C4-2B (cell line): Measurements from ENCODE around the gene CA5A.
"Not testable (repeated sequence)": the region's sequence is repeated elsewhere in the genome, so short reads cannot be mapped to it uniquely, and the experiment has no call there.

Experiments
- H3K27ac ChIP-seq: fragments of 450-650 bp; 2 replicates; pipeline ENCODE4 v1.5.1; 2017
- CTCF ChIP-seq: fragments of 450-650 bp; conservative IDR thresholded peaks from 2 replicates; pipeline ENCODE4 v1.5.1; 2017; ENCODE audit warnings: mild to moderate bottlenecking
- ZFX ChIP-seq: fragments of 450-650 bp; IDR thresholded peaks from 2 replicates; pipeline ENCODE4 v1.6.1; 2017

The CA5A gene

GRCh38 chr16:87942680-87943079 is 6.4 kb upstream of the CA5A start:
- no peak for TF ChIP-seq ZFX
- no peak for TF ChIP-seq CTCF
- H3K27ac ChIP-seq: no peak overlapping the region

DNA sequence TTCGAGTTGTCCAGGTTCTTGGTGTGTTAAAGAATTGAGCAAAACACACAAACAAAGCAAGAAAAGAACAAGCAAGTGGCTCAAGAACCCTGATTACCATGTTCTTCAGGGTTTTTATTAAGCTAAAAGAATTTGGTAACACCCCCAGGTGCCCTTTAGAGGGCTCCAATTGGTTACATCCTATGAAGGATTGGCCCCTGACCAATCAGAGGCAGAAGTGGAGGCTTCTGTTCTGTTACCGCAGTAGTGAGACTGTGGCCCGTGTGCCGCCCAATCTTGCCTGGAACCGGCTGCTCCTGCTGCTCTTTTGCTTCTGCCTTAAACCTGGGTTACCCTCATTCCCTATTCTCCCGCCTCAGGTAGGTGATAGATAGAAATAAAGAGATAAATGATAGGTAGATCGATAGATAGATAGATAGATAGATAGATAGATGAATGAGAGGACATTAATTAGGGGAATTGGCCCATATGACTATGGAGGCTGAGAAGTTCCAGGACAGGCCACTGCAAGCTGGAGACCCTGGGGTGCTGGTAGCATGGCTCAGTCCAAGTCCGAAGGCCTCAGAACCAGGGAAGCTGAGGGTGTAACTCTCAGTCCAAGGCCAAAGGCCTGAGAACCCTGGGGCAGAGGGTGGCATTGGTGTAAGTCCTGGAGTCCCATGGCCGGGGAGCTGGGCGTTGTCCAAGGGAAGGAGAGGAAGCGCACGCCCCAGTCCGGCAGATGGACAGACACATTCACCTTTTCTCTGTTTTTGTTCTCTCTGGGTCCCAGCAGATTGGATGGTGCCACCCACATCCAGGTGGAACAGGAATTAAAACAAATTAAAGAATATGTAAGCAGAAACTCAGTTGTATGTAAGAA is 3.5 kb upstream of the CA5A start:
- TF ChIP-seq CTCF (no peak), ZFX (no peak)
- H3K27ac ChIP-seq: no peak overlapping the region

DNA sequence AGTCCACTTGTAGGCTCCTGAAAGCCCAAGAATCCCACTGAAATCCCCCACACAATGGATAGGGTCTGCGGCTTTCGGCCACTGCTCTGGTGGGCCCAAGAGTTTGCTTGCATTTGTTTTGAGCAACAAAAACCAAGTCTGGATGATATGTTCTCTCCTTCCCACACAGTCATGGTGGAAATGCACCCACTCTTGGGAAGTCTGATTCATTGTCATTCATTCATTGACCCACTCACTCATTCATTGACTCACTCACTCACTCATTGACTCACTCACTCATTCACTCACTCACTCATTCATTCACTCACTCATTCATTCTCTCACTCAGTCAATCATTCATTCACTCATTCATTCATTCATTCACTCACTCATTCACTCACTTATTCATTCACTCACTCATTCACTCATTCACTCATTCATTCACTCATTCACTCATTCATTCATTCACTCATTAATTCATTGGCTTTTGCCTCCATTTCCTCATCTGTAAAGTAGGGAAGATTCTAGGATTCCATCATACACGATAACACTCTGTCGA is 2.2 kb upstream of the CA5A start:
- TF ChIP-seq ZFX: no peak
- TF ChIP-seq CTCF: no peak
- H3K27ac ChIP-seq: no peak overlapping the region

GRCh38 chr16:87937231-87937542 is 858 bp upstream of the CA5A start:
- not testable (repeated sequence) for H3K27ac ChIP-seq

DNA sequence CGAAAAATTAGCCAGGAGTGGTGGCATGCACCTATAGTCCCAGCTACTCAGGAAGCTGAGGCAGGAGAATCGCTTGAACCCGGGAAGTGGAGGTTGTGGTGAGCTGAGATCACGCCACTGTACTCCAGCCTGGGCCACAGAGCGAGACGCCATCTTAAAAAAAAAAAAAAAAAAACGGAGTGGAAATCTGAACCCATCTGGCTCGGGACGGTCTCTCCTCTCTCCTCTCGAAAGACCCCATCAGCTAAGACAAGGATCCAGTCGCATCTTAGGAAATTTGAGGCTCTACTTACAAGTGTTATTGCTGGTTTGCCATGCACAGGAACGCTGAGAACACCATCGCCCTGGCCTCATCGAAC is 334 bp downstream of the CA5A start:
- not testable (repeated sequence) for H3K27ac ChIP-seq

- not testable (repeated sequence) for H3K27ac ChIP-seq
These were observed 1.4 kb downstream of the CA5A start for GRCh38 chr16:87934752-87935425.

DNA sequence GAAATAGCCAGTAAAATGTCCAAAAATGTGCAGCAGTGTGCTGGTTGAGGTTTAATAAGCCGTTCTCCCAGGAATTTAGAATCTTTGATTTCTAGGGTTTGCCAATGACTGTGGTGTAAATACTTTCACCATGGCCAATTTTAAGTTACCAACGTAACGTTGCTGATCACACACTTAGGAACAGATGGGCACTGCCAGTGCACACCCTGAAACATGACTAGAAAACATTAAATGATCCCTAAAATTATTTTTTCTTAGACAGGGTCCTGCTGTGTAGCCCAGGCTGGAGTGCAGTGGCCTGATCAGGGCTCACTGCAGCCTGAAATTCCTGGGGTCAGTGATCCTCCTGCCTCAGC is 3.2 kb downstream of the CA5A start:
- no peak overlapping the region; the same call in 1 of the 2 replicates for H3K27ac ChIP-seq
- TF ChIP-seq CTCF: no peak
- no peak for TF ChIP-seq ZFX

GRCh38 chr16:87932475-87933139 is 3.7 kb downstream of the CA5A start:
- peak overlapping the region; percentile 6; the same call in 1 of the 2 replicates for H3K27ac ChIP-seq

- TF ChIP-seq ZFX: no peak
- no peak for TF ChIP-seq CTCF
- H3K27ac ChIP-seq: no peak overlapping the region; the same call in 1 of the 2 replicates
These were observed 4.8 kb downstream of the CA5A start for GRCh38 chr16:87931504-87931903.
